Type B pancreatic cell (in vitro differentiated cells): ENCODE measurements around the gene GRIK5. TPM values are rescaled to one million over a fixed set of nuclear protein-coding genes. Genes with fewer than 3 reads are reported as not detected.
A peak's percentile ranks its signal among the peaks of the same experiment; 100 is the strongest.

ENCODE experiments used
- DNase-seq: peaks from one replicate; pipeline ENCODE4 v3.0.0; 2021; ENCODE audit warnings: mixed read lengths; ENCODE audit not compliant: unreplicated experiment; ENCODE audit errors: extremely low spot score
- H3K27ac Mint-ChIP-seq: 2 replicates; pipeline ENCODE4 v1.8.0; 2021; ENCODE audit warnings: mild to moderate bottlenecking, mixed read lengths
- H3K27me3 Mint-ChIP-seq: 2 replicates; pipeline ENCODE4 v1.8.0; 2021; ENCODE audit warnings: mixed read lengths
- H3K36me3 Mint-ChIP-seq: 2 replicates; pipeline ENCODE4 v1.8.0; 2021; ENCODE audit warnings: mixed read lengths
- H3K4me1 Mint-ChIP-seq: one replicate; pipeline ENCODE4 v1.8.0; 2021; ENCODE audit warnings: mixed read lengths; ENCODE audit not compliant: unreplicated experiment
- H3K4me3 Mint-ChIP-seq: 2 replicates; pipeline ENCODE4 v1.8.0; 2021; ENCODE audit warnings: mild to moderate bottlenecking, mixed read lengths
- H3K9me3 Mint-ChIP-seq: 2 replicates; pipeline ENCODE4 v1.8.0; 2021; ENCODE audit warnings: mixed read lengths
- CTCF ChIP-seq: fragments of 200-600 bp; sonication (generic); conservative IDR thresholded peaks from 2 replicates; pipeline ENCODE4 v1.5.0; 2021; ENCODE audit warnings: antibody characterized with exemption, mild to moderate bottlenecking
- total RNA-seq: library from RNA; stranded (reverse); gene quantifications from 2 replicates; pipeline ENCODE4 v1.2.1, GENCODE V29; 2021; ENCODE audit warnings: low replicate concordance

GRIK5 gene
- total RNA-seq, 1 donor from 2014 or later = 5.8 TPM

- no peak for TF ChIP-seq CTCF
- peaks cover 16% of the 10 kb centered on the region for H3K36me3 Mint-ChIP-seq
- H3K27ac Mint-ChIP-seq = peak overlapping the region; percentile 100
- no peaks in the 10 kb centered on the region for H3K9me3 Mint-ChIP-seq
- peaks cover 25% of the 10 kb centered on the region for H3K4me1 Mint-ChIP-seq
- no peak for DNase-seq
- peaks cover 20% of the 10 kb centered on the region for H3K27me3 Mint-ChIP-seq
- H3K4me3 Mint-ChIP-seq = peak overlapping the region; percentile 98
Observed at GRCh38 chr19:42075364-42075615, 5.3 kb upstream of the GRIK5 start.

GRCh38 chr19:42074513-42075363 is 4.7 kb upstream of the GRIK5 start:
- H3K27ac Mint-ChIP-seq = peak overlapping the region; percentile 100
- H3K36me3 Mint-ChIP-seq = peaks cover 16% of the 10 kb centered on the region
- no peak for TF ChIP-seq CTCF
- H3K4me1 Mint-ChIP-seq = peaks cover 25% of the 10 kb centered on the region
- H3K27me3 Mint-ChIP-seq = peaks cover 22% of the 10 kb centered on the region
- DNase-seq = no peak
- peak overlapping the region; percentile 98 for H3K4me3 Mint-ChIP-seq
- H3K9me3 Mint-ChIP-seq = no peaks in the 10 kb centered on the region

GRCh38 chr19:42071247-42071646 is 1.2 kb upstream of the GRIK5 start:
- Mint-ChIP-seq H3K27ac (no peak overlapping the region), H3K9me3 (no peaks in the 10 kb centered on the region), H3K4me3 (no peak overlapping the region), H3K4me1 (peaks cover 9% of the 10 kb centered on the region), H3K36me3 (no peaks in the 10 kb centered on the region), H3K27me3 (peaks cover 22% of the 10 kb centered on the region)
- DNase-seq = no peak
- TF ChIP-seq CTCF = no peak

- no peak overlapping the region for H3K4me3 Mint-ChIP-seq
- no peaks in the 10 kb centered on the region for H3K4me1 Mint-ChIP-seq
- H3K27ac Mint-ChIP-seq = no peak overlapping the region
- no peaks in the 10 kb centered on the region for H3K9me3 Mint-ChIP-seq
- H3K36me3 Mint-ChIP-seq = no peaks in the 10 kb centered on the region
- DNase-seq = no peak
- no peak for TF ChIP-seq CTCF
- peaks cover 26% of the 10 kb centered on the region for H3K27me3 Mint-ChIP-seq
Observed at GRCh38 chr19:42068756-42069571, 1.0 kb downstream of the GRIK5 start.

- Mint-ChIP-seq H3K4me3 (no peak overlapping the region), H3K27me3 (peaks cover 29% of the 10 kb centered on the region), H3K4me1 (no peaks in the 10 kb centered on the region), H3K27ac (no peak overlapping the region), H3K36me3 (no peaks in the 10 kb centered on the region), H3K9me3 (no peaks in the 10 kb centered on the region)
- DNase-seq = no peak
- no peak for TF ChIP-seq CTCF
Observed at GRCh38 chr19:42068361-42068755, 1.6 kb downstream of the GRIK5 start.
